ENCODE data around the gene PAX8.

- TF ChIP-seq YY1 (IDR thresholded peaks at IDR 0.05; ENCODE audit: insufficient read depth, insufficient read length) (no peak), SUZ12 (IDR thresholded peaks at IDR 0.05; ENCODE audit: extremely low read depth, insufficient read depth, insufficient read length) (no peak), ZNF274 (IDR thresholded peaks at IDR 0.05; ENCODE audit: low read depth, low read length) (no peak)
These were observed 27.6 kb downstream of the PAX8 start for GRCh38 chr2:113251118-113251517.
